Loucy (cell line): Measurements from ENCODE around the gene POLA2.

ENCODE experiments used
- EZH2phosphoT487 ChIP-seq: fragments of 200-600 bp; IDR thresholded peaks from 2 replicates; pipeline ENCODE4 v1.6.1; 2018; ENCODE audit warnings: antibody characterized with exemption, mild to moderate bottlenecking, moderate library complexity, borderline replicate concordance
- TF ChIP-seq, protein P1 (sequence below): fragments of 200-600 bp; sonication (generic); conservative IDR thresholded peaks from 2 replicates; pipeline ENCODE4 v1.5.1; 2014; ENCODE audit warnings: mild to moderate bottlenecking, antibody characterized with exemption, low read length

DNA sequence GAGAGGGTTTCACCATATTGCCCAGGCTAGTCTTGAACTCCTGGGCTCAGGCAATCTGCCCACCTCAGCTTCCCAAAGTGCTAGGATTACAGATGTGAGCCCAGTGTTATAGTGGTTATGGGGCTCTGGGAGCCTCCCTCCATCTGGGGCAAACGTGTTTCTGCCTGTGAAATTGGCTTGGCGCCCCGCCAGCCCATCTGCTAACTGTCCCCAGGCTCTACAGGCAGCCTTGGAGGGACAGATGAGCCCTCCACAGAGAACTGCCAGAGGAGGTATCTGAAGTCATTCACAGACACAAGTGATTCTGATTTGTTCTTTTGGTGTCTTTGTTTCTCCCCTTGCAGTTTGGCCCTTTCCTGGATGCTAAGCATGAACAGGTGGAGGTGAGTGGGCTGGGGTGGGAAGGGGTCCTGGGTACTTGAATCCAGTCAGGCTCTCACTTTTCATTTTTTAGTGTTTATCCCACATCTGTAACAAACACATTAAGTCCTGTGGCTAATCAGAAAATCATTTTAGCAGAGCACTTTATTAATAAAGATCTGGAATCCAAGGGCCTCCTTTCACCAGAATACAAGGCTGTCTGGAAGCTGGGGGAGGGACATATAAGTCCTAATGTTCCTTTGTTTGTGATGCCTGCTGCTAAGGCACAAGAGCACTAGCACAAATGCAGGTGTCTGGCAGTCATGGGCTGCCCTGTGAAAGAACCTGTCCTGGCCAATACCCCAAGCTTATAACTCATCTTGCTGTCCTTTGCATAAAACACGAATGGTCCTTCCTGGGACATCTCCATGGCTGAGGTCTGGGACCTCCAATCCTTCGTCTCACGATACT, 27.2 kb downstream of the POLA2 start:
- TF ChIP-seq, protein P1, sequence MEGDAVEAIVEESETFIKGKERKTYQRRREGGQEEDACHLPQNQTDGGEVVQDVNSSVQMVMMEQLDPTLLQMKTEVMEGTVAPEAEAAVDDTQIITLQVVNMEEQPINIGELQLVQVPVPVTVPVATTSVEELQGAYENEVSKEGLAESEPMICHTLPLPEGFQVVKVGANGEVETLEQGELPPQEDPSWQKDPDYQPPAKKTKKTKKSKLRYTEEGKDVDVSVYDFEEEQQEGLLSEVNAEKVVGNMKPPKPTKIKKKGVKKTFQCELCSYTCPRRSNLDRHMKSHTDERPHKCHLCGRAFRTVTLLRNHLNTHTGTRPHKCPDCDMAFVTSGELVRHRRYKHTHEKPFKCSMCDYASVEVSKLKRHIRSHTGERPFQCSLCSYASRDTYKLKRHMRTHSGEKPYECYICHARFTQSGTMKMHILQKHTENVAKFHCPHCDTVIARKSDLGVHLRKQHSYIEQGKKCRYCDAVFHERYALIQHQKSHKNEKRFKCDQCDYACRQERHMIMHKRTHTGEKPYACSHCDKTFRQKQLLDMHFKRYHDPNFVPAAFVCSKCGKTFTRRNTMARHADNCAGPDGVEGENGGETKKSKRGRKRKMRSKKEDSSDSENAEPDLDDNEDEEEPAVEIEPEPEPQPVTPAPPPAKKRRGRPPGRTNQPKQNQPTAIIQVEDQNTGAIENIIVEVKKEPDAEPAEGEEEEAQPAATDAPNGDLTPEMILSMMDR = no peak
- TF ChIP-seq EZH2phosphoT487 = no peak
